NCI-H345 (cell line): Measurements from ENCODE around the gene PRR33.
"Not testable (repeated sequence)": the region's sequence is repeated elsewhere in the genome, so short reads cannot be mapped to it uniquely, and the experiment has no call there.

Experiments
- DNase-seq: peaks from one replicate; lab custom pipeline; 2025; lab: John Stamatoyannopoulos, UW

PRR33 gene

DNA sequence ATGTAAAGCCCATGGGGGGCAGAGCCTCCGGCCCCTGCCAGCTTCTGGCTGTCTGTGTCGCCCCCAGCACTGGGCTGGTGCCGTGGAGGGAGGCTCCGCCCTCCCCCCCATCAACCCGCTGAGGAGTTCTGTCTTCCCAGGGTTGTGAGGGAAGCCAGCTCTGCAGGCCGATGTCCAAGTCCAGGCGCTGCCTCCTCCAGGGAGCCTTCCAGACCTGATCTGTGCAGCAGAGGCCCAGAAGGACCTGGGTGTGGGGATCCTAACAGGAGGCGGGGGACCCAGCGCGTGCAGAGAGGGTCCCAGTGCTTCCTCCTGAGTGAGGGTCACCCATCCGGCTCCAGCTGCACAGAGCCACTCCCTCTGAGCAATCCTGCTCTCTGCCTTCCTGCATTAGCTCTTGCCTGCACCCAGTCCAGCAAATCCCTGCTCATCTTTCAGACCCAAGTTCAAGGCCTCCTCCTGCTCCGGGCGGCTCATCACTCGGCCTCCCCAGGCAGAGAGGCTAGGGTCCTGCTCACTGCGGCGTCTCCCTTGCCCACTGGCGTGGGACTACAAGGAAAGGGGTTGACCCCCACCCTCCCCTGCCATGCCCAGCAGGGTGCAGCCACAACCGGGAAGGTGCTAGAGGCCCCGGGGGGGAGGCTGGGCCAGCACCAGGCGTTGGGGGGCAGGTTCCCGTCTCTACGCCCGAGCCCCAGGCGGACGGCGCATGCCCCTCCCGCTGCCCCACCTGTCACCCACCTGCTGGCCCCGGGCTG lies 16.4 kb downstream of the PRR33 start:
- peak; percentile 36 for DNase-seq

DNA sequence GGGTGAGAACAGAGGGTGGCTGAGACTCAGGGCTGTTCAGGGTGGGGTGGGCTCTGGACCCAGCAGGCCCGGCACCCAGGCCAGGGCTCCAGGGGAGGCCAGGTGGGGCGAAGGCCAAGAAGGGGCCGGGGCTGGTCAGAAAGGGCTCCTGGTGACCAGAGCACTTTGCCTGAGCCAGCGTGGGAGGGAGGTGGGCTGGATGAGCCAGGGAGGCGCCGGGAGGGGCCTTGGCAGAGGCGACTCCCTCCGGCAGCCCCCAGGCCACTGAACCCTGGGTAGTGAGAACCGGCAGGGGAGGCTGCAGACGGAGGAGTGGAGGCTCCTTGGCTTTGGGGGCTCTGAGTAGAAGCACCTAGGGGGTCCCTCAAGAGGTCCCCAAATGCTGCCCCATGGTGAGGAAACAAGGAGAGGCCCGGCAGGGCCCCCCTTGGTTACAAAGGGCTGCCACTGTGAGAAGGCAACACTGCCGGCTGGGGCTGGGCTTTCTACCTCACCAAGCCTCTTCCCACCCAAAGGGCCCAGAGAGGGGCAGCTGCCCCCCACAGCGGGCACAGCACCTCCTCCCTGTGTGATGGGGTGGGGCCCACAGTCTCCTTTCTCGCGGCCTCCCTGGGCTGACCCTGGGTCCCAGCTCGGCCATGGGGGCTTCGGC lies 17.1 kb downstream of the PRR33 start:
- DNase-seq: not testable (repeated sequence)

DNA sequence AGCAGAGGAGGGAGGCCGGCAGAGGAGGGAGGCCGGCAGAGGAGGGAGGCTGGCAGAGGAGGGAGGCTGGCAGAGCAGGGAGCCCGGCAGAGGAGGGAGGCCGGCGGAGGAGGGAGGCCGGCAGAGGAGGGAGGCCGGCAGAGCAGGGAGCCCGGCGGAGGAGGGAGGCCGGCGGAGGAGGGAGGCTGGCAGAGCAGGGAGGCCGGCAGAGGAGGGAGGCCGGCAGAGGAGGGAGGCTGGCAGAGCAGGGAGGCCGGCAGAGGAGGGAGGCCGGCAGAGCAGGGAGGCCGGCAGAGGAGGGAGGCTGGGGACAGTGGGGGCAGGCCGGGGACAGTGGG lies 17.9 kb downstream of the PRR33 start:
- DNase-seq: not testable (repeated sequence)

DNA sequence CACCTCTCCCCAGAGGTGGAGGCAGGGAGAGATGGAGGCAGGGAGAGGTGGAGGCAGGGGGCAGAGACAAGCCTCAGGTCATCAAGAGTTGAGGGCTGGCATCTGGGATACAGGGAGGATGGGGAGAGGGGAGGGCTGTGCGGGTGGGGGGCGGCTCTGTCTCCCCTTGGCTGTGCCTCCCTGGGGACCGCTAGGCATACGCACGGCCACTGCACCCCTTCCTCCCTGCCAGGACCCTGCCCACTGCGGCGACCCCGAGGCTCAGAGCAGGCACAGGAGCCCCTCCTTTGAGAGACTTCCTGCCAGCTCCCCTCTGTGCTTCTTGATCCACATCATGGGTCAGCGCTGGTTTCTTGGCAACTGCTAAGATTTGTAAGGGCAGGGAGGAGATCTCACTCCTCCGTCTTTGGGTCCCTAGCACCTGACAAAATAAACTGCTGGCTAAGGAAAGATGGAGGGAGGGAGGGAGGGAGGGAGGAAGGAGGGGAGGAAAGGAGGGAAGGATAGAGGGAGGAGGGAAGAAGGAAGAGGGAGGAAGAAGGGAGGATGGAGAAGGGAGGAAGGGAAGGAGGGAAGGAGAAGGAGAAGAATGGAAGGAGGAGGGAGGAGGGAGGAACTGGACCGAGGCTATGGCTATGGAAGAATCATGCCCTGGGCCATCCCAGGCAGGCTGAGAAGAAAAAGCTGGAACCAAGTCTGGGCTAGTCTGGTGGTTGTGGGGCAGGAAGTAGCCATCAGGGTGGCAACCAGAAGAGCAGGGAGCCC lies 18.5 kb downstream of the PRR33 start:
- DNase-seq: no peak

DNA sequence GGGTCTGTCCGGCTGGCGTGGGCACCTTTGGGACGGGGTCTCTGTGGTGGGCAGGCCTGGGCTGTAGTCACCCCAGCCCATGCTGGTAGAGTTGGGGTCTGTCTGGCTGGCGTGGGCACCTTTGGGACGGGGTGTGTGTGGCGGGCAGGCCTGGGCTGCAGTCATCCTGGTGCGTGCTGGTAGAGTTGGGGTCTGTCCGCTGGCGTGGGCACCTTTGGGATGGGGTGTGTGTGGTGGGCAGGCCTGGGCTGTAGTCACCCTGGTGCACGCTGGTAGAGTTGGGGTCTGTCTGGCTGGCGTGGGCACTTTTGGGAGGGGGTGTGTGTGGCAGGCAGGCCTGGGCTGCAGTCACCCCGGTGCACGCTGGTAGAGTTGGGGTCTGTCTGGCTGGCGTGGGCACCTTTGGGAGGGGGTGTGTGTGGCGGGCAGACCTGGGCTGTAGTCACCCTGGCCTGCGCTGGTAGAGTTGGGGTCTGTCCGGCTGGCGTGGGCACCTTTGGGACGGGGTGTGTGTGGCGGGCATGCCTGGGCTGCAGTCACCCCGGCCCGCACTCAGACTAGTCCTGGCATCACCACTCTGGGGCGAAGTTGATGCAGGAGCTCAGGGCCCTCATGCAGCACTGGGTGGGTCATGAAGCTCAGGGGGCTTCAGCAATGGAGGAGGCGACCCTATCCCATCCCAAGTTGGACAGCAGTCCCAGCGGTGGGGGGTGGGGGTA lies 19.3 kb downstream of the PRR33 start:
- DNase-seq: no peak

- DNase-seq: no peak
These were observed 20.2 kb downstream of the PRR33 start for GRCh38 chr11:1871531-1871930.

GRCh38 chr11:1870721-1871466 lies 20.8 kb downstream of the PRR33 start:
- DNase-seq: no peak

- no peak for DNase-seq
These were observed 21.4 kb downstream of the PRR33 start for GRCh38 chr11:1870326-1870696.

DNA sequence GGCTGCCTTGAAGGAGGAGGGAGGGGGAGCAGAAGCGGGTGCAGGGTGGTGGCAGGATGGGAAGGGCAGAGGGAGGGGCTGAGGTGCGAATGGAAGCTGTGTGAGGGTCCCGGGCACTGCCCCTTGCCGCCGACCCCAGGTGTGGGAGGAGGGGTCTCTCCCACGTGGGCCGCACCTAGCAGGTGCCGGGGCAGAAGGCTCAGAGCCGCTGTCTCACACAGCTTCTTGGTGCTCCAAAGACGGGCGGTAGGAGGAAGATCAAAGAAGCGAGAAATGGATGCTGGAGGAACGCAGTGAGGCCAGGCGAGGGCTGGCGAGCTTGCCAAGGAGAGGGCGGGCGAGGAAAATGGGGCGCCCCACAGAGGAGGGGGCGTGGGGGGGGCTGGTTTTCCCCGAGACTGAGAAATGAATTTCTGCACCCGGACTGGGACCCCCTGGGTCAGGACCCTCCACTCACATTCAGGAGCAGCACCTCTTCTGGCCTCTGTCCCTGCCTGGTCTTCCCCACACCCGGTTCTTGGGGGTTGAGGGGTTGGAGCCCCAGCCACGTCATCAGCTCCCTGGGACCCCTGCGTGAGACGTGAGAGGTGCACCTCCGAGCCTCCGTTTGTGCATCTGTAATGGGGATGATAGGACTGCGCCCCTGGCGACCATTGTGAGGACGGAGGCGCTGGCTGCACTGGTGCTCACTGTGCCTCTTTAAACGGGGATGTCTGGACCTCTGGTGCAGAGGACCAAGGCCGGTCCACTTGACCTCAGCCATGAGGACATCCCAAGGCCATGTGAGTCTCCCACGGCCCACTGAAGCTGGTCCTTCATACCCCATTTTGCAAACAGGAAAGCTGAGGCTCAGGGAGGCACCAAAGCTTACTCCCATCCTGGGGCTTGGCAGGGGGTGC lies 22.0 kb downstream of the PRR33 start:
- DNase-seq: no peak

- no peak for DNase-seq
These were observed 22.9 kb downstream of the PRR33 start for GRCh38 chr11:1868636-1869291.

GRCh38 chr11:1868056-1868635 lies 23.5 kb downstream of the PRR33 start:
- DNase-seq: no peak

DNA sequence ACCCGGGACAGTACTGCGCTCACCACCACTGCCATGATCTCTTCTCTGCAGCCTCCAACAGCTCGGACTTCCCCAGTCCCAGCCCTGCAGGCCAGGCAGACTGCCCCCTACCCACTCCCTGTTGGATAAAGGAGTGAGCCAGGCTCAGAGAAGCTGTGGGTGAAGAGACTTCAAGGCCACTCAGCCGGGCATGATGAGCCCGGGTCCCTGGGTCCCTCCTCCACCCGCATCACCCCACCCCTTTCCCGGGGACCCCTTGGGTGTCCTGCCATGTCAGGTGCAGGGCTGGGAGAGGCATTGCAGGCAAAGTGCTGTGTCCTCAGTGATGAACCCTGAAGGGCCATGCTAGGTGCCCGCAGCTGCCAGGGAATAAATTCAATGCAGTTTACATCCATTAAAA lies 24.3 kb downstream of the PRR33 start:
- no peak for DNase-seq

DNA sequence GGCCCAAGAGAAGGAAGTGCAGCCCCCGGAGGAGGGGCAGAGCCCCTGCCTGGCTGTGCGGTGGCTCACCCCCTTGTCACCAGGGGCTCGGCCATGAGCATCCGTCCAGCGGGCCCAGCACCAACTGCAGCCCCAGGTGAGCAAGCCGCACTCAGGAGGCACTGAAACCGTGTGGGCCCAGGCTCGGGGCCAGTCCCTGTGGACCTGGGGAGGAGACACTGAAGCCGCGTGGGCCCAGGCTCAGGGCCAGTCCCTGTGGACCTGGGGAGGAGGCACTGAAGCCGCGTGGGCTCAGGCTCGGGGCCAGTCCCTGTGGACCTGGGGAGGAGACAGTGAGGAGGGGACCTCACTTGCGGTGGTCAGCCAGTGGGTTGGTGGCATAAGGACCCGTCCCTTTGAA lies 24.9 kb downstream of the PRR33 start:
- DNase-seq: no peak

DNA sequence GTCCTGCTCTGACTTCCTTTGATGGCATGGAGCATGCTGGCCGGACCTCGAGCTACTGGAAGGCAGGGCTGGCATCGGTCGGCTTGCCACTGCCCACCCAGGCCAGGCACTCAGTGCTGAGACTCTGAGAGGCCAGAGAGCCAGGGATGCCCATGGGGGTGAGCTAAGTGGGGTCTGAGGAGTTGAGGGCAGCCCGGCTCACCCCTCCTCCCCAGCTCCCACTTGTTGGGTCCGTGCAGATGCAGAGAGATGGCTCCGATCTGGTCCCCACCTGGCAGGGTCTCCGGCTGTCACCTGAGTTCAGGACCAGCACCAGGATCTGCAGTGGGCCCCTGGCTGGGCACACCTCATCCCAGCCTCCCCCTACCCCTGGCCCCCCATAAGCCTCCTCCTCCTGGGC lies 25.5 kb downstream of the PRR33 start:
- no peak for DNase-seq

GRCh38 chr11:1864831-1865665 lies 26.6 kb downstream of the PRR33 start:
- DNase-seq: no peak

DNA sequence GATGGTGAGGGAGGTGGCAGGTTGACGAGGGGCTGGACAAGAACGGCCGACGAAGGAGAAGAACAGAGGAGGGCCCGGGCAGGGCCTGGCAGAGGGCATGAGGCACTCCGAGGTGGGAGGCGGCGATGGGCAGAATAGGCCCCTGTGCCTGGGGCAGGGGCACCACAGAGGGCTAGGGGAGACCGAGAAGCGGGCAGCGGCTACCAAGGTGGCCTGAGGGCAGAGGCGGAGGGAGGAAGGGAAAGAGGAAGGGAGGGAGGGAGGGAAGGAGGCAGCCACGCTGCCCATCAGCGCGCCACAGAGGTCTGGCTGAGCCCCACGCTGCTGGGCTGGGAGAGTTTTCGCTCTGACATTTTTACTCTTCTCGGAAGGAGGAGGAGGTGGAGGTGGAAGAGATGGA lies 27.5 kb downstream of the PRR33 start:
- no peak for DNase-seq

DNA sequence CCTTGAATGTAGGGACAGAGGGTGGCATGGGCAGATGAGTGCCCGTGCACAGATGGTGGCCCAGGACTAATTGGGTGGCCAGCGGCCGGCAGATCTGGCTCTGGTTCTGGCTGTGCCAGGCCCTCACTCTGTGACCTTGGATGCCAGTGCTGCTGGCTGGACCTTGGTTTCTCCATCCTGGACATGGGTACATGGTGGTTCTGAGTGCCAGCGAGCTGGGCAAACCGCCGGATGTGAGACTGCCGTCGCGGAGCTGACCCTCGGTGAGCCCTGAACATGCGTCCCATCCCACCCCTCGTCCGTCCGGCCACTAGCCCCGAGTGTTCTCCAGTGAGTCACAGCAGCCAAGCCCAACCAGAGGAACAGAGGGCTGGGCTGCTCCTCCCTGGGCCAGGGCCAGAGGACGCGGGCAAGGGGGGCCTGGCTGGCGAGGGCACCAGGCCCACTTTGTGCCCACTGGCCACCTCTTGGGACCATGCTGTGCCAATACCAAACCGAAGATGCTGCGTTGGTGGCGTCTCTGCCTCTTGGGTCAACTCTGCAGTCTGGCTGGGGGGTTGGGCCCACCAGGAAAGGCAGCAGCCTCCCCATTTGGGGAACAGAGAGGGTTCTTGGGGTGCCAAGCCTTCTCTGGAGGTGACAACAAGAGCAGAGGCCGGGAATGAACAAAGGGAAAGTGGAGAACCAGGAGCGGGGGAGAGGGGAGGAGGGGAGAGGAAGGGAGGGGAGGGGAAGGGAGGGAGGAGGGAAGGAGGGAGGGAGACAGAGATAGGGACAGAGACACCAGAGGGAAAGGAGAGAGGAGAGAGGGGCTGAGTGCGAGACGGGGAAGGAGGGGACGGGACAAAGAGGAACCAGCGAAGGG lies 28.1 kb downstream of the PRR33 start:
- DNase-seq: peak; percentile 45
